Tibial artery (tissue), 4 donors: ENCODE measurements around the gene ZNF644.

ENCODE experiments used
- DNase-seq, 2 donors: peaks; one replicate each; pipeline ENCODE4 v3.0.0-alpha.2; 2019
- H3K27ac ChIP-seq, 2 donors: fragments of 200-600 bp; sonication (generic) in 1 of 2; 1 replicate in 1 of 2; 2 replicates in 1 of 2; pipeline ENCODE4 v1.5.1; 2018 to 2019; ENCODE audit warnings: mild to moderate bottlenecking in 1 of 2
- H3K27me3 ChIP-seq, 2 donors: fragments of 200-600 bp; sonication (generic) in 1 of 2; one replicate each; pipeline versions ENCODE4 v1.5.1 to v1.6.0; 2016 to 2019
- H3K36me3 ChIP-seq, 3 donors: fragments of 200-600 bp; sonication (generic) in 2 of 3; one replicate each; pipeline ENCODE4 v1.5.1; 2016 to 2019; ENCODE audit warnings: mild to moderate bottlenecking in 2 of 3
- H3K4me1 ChIP-seq, 4 donors: fragments of 200-600 bp; sonication (generic) in 2 of 4; 1 replicate in 3 of 4; 2 replicates in 1 of 4; pipeline ENCODE4 v1.5.1; 2016 to 2019
- H3K4me3 ChIP-seq, 2 donors: fragments of 200-600 bp; sonication (generic) in 1 of 2; 1 replicate in 1 of 2; 2 replicates in 1 of 2; pipeline ENCODE4 v1.5.1; 2018 to 2019; ENCODE audit warnings: mild to moderate bottlenecking in 2 of 2
- H3K9me3 ChIP-seq, 3 donors: fragments of 200-600 bp; sonication (generic) in 1 of 3; one replicate each; pipeline ENCODE4 v1.5.1; 2016 to 2019
- CTCF ChIP-seq, 2 experiments: fragments of 200-600 bp in 1 of 2; fragments of 450-650 bp in 1 of 2; IDR thresholded peaks; one replicate each; pipeline ENCODE4 v1.5.1; 2017 to 2019; ENCODE audit warnings: antibody characterized with exemption in 2 of 2, mild to moderate bottlenecking in 1 of 2, moderate library complexity in 1 of 2
- intact Hi-C: fragments of 100-400 bp; cut with DNase I; formaldehyde crosslinking; loops from one replicate; pipeline ENCODE4 v1.15.0; 2023; ENCODE audit warnings: low total_unique reads

Gene ZNF644

GRCh38 chr1:91005285-91005684, 16.6 kb downstream of the ZNF644 start:
- peaks cover 0 to 5% (median 0%) of the 10 kb centered on the region in 3 donors for H3K9me3 ChIP-seq
- H3K36me3 ChIP-seq: no peaks in the 10 kb centered on the region
- TF ChIP-seq CTCF (IDR thresholded peaks at IDR 0.05): no peak
- no peak overlapping the region for H3K4me3 ChIP-seq
- intact Hi-C loops: no loop called here
- H3K27ac ChIP-seq: no peak overlapping the region
- no peak for DNase-seq
- H3K27me3 ChIP-seq: no peaks in the 10 kb centered on the region
- peaks cover 0 to 20% (median 6%) of the 10 kb centered on the region in 4 donors for H3K4me1 ChIP-seq

DNA sequence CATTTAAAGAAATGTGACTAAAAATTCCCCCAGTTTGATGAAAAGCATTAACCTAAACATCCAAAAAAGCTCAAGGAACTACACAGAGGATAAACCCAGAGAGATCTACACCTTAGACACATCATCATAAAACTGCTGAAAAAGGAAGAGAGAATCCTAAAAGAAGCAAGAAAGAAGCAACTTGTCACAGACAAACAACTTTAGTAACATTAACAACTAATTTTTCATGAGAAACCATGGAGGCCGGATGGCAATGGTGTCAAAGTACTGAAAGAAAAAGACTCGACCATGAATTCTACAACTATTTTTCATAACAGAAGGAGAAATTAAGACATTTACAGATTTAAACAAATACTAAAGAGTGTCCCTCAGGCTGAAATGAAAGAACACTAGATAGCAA, 17.7 kb downstream of the ZNF644 start:
- no peaks in the 10 kb centered on the region for H3K27me3 ChIP-seq
- H3K4me3 ChIP-seq: no peak overlapping the region
- peaks cover 0 to 5% (median 0%) of the 10 kb centered on the region in 3 donors for H3K9me3 ChIP-seq
- DNase-seq: no peak
- no peaks in the 10 kb centered on the region for H3K36me3 ChIP-seq
- H3K27ac ChIP-seq: no peak overlapping the region
- TF ChIP-seq CTCF (IDR thresholded peaks at IDR 0.05): no peak
- intact Hi-C loops: no loop called here
- peaks cover 0 to 13% (median 0%) of the 10 kb centered on the region in 4 donors for H3K4me1 ChIP-seq

GRCh38 chr1:90996742-90997413, 25.0 kb downstream of the ZNF644 start:
- peaks cover 0 to 36% (median 4%) of the 10 kb centered on the region in 4 donors for H3K4me1 ChIP-seq
- H3K9me3 ChIP-seq: peaks cover 0 to 6% (median 4%) of the 10 kb centered on the region in 3 donors
- DNase-seq: no peak
- peaks cover 0 to 6% (median 0%) of the 10 kb centered on the region in 3 donors for H3K36me3 ChIP-seq
- H3K27me3 ChIP-seq: no peaks in the 10 kb centered on the region
- H3K4me3 ChIP-seq: no peak overlapping the region
- intact Hi-C loops: no loop called here
- H3K27ac ChIP-seq: no peak overlapping the region
- TF ChIP-seq CTCF (IDR thresholded peaks at IDR 0.05): no peak

DNA sequence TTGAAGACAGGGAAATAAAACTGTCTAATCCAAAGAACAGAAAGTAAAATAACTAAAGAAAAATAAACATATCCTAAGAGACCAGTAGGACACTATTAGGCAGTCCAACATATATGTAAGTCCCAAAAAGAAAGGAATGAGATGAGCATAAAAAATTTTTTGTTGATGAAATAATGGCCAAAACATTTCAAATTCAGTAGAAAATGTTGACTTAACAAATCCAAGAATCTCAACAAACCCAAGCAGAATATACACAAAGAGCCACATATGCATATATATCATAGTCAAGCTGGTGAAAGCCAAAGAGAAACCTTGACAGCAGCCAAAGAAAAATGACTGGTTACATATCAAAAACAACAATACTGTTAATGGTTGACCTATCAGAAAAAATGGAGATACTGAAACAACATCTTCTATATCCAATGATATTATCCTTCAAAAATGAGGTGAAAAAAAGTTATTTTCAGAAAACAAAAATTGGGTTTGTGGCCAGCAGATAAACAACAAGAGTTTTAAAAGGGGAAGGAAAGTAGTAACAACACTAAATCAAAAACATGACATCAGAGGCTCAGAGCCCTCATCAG, 26.4 kb downstream of the ZNF644 start:
- no peak for TF ChIP-seq CTCF (IDR thresholded peaks at IDR 0.05)
- H3K36me3 ChIP-seq: peaks cover 0 to 10% (median 6%) of the 10 kb centered on the region in 3 donors
- peaks cover 0 to 6% (median 4%) of the 10 kb centered on the region in 3 donors for H3K9me3 ChIP-seq
- H3K27me3 ChIP-seq: no peaks in the 10 kb centered on the region
- no peak for DNase-seq
- peaks cover 0 to 38% (median 7%) of the 10 kb centered on the region in 4 donors for H3K4me1 ChIP-seq
- no peak overlapping the region for H3K4me3 ChIP-seq
- no peak overlapping the region for H3K27ac ChIP-seq
- intact Hi-C loops: no loop called here

- no peak overlapping the region for H3K27ac ChIP-seq
- H3K4me1 ChIP-seq: peaks cover 0 to 35% (median 7%) of the 10 kb centered on the region in 4 donors
- H3K9me3 ChIP-seq: peaks cover 0 to 6% (median 4%) of the 10 kb centered on the region in 3 donors
- H3K27me3 ChIP-seq: no peaks in the 10 kb centered on the region
- no peak for TF ChIP-seq CTCF (IDR thresholded peaks at IDR 0.05)
- no peak overlapping the region for H3K4me3 ChIP-seq
- intact Hi-C loops: no loop called here
- H3K36me3 ChIP-seq: peaks cover 0 to 10% (median 6%) of the 10 kb centered on the region in 3 donors
- DNase-seq: no peak
Observed at GRCh38 chr1:90994461-90994860, 27.4 kb downstream of the ZNF644 start.
